Middle frontal gyrus (tissue), 1 donor: ENCODE results near the gene LCN2.
"Not testable (repeated sequence)": the region's sequence is repeated elsewhere in the genome, so short reads cannot be mapped to it uniquely, and the experiment has no call there.

Experiments
- DNase-seq: peaks from one replicate; pipeline ENCODE4 v3.0.0-alpha.2; 2015; ENCODE audit warnings: low spot score; ENCODE audit errors: extremely low spot score

Gene LCN2

DNA sequence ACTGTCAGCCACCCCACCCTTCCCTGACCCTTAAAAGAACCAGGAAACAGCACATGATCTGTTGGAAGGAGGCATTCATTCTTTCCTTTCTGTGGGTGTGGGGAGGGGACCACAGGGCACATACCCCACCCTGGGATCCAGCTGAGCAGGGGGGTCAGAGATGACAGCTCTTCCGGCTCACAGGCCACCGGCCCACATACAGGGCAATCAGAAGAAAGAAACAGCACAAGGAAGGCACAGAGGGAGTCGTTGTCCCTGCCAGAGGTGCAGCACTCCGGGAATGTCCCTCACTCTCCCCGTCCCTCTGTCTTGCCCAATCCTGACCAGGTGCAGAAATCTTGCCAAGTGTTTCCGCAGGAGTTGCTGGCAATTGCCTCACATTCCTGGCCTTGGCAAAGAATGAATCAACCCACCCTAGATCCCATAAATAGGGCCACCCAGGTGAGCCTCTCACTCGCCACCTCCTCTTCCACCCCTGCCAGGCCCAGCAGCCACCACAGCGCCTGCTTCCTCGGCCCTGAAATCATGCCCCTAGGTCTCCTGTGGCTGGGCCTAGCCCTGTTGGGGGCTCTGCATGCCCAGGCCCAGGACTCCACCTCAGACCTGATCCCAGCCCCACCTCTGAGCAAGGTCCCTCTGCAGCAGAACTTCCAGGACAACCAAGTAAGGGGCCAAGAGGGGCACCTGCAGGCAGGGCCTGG is at the start of gene LCN2:
Gene LCN2, plus strand, starts transcription at position 453 of the 701 bp plus-strand sequence. Its CDS starts 73 bp downstream, at position 526.
- no peak for DNase-seq

DNA sequence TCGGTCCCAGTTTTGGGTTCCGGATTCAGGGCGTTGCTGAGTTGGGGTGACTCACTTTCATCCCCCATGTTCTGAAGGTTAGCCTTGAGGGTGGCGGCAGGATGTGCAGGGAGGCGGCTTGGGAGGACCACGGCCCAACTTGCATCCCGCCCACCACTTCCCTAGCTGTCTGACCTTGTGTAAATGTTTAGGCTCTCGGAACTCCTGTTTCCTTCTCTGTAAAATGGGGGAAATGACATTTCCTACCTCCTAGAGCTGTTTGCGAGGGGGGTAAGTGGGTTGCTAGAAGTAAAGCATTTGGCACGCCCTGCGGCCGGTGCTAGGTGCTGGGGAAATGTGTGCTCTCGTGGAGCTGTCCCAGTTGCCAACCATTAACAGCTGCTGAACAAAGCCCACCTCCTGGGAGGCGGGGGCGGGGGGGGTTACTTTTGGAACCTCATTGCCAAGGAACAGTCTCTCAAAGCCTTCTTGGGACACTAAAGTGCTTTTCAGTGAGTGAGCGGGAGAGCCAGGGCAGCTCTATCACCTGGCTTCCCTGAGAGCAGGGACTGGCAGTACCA is 49.2 kb upstream of the LCN2 start:
- no peak for DNase-seq

DNA sequence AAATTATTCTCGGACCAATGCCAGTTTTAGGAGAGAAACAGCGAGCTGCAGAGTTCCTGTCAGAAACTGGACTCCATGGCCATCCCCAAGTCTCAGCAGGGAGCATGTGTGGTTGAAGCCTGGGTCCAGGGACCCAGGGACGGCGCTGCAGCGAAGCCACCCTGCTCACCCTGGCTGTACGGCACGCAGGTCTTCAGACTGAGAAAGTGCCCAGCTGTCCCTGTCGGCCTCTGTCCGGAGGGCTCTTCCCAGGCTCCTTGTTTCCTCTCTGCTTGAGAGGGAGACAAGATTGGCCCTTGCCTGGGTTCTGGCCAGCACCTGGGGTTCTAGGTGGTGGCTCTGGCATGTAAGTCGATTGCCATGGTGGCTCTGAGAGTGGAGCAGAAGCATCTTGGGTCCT is 48.7 kb upstream of the LCN2 start:
- DNase-seq, result no peak

DNA sequence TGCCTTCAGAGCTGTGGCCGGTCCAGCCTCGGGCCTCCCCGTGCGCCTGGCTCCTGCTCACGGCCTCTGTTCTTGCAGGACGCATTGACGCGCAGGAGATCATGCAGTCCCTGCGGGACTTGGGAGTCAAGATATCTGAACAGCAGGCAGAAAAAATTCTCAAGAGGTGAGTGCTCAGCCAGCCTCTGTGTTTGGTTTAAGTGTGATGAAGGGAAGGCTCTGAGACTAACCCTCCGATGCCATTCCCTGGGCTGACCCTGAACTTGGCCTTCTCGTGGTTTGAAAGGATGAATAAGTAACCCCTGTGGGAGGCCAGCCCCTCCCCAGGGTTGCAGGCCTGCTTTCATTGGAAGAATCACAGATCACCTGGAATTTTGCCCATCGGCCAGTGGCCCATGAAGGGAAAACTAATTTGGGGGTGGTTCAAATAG is 48.0 kb upstream of the LCN2 start:
- DNase-seq, result no peak

DNA sequence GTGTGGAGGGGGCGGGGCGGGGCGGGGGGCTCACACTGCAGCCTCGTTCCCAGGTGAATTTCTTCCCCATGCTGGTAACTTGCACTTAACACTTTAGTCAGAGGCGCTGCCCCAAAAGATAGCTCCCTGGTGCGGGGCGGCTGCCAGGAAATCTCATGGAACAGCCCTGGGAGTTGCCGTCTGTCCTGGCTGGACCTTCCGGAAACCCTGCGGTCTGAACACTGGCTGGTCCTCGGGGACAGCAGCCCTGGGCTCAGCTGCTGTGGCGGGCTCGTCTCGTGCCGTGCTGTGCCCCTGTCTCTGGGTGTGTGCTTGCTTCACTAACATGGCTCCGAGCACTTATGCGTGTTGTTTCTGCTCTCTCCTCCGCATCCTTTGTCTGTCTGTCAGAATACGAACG is 47.6 kb upstream of the LCN2 start:
- no peak for DNase-seq

DNA sequence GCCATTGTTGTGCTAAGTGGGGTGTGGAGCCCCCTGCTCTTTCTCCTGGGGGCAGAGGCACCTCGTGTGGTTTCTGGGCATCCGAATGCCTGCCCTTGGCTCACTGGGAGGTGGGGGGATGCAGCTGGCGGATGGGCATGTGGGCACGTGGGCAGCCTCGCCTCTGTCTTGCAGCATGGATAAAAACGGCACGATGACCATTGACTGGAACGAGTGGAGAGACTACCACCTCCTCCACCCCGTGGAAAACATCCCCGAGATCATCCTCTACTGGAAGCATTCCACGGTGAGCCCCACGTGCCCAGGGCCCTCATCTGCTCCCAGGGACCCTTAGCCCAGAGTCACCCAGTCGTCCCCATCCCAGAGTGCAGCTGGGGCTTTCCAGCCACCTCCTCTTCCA is 47.1 kb upstream of the LCN2 start:
- no peak for DNase-seq

DNA sequence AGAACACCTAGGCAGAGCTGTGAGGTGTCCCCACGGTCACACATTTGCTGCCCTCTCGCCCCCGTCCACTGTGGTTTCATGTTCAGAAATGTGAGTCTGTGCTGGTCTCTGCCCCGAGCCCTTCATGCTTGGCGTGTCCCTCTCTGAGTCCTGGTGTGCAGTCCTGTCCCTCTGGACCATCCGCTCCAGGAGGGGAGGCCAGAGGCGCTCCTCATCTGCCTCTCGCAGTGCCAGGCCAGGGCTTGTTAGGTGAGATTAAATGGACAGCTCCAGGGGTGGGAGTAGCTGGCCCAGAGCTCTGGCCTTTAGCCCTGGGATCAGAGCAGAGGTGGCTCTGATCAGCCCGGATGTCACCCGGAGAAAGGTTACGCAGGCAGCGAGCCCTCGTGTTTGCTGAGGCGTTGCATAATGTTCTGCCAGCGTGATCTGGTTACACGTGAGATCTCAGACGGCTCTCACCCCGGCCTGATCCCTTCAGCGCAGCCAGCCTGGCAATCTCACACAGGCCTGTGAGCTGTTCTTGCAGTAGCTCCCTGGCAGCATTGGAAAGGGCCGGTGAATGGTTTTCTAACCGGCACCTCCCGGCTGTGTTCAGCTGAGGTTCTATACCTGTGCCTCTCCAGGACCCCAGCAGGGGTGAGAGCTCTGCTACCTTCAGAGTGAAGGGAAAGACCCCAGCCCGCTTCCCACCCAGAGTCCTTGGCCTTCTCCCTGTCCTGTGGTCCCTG is 46.2 kb upstream of the LCN2 start:
- no peak for DNase-seq

DNA sequence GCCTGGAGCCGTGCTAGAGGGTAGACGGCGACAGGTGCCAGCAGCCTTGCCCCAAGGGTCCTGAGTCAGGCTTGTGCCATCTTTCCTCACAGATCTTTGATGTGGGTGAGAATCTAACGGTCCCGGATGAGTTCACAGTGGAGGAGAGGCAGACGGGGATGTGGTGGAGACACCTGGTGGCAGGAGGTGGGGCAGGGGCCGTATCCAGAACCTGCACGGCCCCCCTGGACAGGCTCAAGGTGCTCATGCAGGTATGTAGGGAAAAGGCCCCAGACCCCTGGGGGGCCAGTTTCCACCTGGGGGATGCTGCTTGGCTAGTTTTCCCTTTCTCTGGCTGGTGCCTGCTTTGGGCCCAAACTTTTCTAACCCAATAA is 45.7 kb upstream of the LCN2 start:
- no peak for DNase-seq

DNA sequence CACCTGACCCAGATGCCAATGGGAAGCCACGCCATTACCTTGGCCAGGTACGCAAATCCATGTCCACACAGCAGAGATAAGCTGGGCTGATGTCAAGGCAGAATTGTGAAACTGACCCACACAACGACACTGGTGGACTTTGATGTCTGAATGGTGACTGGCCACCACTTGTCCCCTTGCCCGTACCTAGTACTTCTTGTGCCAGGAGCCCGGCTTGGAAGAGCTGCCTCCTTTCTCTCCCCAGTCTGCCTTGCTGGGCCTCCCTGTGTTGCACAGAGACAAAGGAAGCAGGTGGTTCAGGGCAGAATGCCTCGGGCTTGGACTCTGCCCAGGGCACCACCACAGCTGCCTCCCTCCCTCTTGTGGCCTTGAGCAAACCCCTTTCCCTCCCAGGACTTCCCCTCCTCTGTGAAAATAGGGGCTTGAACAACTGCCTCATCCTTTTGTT is 45.1 kb upstream of the LCN2 start:
- DNase-seq, result no peak

DNA sequence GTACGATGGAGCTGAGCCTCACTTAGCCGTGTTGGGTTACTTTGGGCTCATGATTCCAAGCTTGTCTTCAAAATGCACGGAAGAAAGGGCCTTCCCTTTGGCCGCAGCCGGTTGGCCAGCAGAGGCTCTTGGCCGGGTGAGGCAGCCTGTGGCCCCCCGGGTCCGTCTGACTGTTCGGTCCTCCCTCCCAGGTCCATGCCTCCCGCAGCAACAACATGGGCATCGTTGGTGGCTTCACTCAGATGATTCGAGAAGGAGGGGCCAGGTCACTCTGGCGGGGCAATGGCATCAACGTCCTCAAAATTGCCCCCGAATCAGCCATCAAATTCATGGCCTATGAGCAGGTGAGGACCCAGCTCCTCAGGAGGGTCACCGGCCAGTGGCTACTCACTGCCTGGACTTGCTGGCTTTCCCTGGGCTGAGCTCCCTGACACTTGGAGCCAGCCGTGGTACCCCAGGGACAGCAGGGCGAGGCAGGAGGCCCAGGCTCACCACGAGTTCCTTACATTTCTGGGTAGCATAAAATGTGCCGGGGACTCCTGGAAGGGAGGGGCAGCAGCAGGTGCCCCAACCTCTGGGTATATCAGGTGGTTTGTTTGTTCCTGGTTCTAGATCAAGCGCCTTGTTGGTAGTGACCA is 43.6 kb upstream of the LCN2 start:
- DNase-seq, result no peak

DNA sequence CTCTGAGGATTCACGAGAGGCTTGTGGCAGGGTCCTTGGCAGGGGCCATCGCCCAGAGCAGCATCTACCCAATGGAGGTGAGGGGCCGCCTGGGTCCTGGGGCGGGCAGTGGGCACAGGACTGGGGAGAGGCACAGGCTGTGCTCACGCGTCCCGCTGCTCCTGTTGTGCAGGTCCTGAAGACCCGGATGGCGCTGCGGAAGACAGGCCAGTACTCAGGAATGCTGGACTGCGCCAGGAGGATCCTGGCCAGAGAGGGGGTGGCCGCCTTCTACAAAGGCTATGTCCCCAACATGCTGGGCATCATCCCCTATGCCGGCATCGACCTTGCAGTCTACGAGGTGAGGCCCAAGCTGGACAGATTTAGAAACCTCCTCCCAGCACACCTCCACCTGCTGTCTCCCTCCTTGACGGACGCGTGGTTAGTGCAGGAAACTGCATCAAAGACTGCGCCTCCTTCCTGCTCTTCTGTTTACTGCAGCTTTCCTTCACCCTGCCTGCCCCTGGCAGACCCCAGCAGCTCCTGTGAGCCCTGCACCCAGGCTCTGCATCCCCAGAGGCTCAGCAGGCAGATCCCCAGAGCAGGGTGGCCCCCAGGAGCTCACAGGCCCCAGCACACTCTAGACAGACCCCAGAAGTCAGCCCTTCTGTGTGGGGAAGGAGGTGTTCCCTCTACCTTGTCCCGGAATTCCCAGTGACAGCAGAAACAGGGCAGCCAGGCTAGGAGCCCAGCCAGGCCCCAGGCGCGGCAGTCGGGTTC is 42.9 kb upstream of the LCN2 start:
- DNase-seq, result no peak

DNA sequence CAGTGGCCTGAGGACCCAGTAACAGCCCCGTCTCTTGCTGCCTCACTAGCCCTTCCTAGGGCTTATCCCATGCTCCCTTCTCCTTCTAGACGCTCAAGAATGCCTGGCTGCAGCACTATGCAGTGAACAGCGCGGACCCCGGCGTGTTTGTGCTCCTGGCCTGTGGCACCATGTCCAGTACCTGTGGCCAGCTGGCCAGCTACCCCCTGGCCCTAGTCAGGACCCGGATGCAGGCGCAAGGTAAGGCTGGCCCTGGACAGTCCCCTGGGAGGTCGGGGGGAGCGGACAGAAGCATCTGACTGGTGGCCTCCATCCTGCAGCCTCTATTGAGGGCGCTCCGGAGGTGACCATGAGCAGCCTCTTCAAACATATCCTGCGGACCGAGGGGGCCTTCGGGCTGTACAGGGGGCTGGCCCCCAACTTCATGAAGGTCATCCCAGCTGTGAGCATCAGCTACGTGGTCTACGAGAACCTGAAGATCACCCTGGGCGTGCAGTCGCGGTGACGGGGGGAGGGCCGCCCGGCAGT is 42.2 kb upstream of the LCN2 start:
- DNase-seq, result no peak

DNA sequence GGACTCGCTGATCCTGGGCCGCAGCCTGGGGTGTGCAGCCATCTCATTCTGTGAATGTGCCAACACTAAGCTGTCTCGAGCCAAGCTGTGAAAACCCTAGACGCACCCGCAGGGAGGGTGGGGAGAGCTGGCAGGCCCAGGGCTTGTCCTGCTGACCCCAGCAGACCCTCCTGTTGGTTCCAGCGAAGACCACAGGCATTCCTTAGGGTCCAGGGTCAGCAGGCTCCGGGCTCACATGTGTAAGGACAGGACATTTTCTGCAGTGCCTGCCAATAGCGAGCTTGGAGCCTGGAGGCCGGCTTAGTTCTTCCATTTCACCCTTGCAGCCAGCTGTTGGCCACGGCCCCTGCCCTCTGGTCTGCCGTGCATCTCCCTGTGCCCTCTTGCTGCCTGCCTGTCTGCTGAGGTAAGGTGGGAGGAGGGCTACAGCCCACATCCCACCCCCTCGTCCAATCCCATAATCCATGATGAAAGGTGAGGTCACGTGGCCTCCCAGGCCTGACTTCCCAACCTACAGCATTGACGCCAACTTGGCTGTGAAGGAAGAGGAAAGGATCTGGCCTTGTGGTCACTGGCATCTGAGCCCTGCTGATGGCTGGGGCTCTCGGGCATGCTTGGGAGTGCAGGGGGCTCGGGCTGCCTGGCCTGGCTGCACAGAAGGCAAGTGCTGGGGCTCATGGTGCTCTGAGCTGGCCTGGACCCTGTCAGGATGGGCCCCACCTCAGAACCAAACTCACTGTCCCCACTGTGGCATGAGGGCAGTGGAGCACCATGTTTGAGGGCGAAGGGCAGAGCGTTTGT is 41.6 kb upstream of the LCN2 start:
- no peak for DNase-seq

DNA sequence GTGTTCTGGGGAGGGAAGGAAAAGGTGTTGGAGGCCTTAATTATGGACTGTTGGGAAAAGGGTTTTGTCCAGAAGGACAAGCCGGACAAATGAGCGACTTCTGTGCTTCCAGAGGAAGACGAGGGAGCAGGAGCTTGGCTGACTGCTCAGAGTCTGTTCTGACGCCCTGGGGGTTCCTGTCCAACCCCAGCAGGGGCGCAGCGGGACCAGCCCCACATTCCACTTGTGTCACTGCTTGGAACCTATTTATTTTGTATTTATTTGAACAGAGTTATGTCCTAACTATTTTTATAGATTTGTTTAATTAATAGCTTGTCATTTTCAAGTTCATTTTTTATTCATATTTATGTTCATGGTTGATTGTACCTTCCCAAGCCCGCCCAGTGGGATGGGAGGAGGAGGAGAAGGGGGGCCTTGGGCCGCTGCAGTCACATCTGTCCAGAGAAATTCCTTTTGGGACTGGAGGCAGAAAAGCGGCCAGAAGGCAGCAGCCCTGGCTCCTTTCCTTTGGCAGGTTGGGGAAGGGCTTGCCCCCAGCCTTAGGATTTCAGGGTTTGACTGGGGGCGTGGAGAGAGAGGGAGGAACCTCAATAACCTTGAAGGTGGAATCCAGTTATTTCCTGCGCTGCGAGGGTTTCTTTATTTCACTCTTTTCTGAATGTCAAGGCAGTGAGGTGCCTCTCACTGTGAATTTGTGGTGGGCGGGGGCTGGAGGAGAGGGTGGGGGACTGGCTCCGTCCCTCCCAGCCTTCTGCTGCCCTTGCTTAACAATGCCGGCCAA is 40.8 kb upstream of the LCN2 start:
- no peak for DNase-seq

DNA sequence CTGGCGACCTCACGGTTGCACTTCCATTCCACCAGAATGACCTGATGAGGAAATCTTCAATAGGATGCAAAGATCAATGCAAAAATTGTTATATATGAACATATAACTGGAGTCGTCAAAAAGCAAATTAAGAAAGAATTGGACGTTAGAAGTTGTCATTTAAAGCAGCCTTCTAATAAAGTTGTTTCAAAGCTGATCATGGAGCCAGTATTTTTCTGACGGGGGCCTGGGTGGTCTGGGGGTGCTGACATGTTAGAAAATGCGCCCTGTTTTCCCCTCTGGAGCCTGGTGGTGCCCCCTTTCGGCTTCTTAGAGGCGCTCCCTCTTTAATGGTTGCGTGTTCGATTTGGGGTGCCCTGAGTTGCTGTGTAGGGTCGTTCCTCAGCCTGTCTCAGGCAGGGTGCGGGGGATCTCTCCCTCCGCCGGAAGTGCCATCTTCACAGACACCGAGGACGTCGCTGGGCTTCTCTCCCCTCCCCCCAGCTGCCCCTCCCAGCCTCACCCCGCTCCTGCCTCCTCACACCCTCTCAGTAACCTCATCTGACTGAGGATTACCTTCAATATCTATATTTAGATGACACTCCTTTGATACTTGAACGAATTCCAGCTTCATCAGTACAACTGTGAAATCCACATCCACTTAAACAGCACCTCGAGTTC is 40.1 kb upstream of the LCN2 start:
- no peak for DNase-seq

DNA sequence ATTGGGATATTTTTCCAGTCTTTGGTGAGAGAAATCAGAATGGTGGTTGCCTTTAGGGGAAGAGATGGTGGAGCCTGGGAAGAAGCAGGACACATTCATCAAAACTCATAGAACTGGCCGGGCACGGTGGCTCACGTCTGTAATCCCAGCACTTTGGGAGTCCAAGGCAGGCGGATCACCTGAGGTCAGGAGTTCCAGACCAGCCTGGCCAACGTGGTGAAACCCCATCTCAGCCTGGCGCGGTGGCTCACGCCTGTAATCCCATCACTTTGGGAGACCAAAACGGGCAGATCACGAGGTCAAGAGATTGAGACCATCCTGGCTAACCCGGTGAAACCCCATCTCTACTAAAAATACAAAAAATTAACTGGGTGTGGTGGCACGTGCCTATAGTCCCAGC is 37.5 kb upstream of the LCN2 start:
- DNase-seq, result not testable (repeated sequence)

DNA sequence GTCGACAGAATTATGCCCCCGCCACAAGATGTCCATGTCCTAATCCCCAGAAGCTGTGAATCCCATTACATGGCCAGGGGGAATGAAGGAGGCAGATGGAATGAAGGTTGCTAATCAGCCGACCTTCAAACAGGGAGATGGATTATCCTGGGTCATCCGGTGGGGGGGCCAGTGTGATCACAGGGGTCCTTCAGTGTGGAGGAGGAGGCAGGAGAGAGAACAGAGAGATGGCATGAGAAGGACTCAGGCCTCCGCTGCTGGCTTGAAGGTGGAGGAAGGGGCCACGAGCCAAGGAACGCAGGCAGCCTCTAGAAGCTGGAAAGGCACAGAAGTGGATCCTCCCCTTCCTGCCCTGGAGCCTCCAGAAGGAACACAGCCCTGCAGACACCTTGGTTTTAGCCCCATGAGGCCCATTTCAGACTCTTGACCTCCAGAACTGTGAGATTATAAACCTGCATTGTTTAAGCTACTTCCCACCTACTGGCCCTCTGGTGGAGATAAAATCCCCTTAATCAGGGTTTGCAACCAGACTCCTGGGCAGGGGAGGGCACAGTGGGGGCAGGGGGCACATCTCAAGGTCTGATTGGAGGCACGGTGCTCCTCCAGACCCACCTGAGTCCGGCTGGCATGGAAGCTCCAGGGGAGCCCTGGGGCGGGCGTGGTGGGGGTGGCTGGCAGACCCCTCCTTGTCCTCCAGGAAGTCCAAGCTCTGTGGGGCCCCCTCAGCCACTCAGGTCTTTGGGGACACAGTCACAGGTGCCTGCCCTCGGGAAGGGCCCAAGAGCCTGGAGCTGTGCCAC is 35.5 kb upstream of the LCN2 start:
- no peak for DNase-seq
